Uterus (tissue), 4 donors: Measurements from ENCODE around the gene PFN4. TPM values are rescaled to one million over a fixed set of nuclear protein-coding genes. Genes with fewer than 3 reads are reported as not detected.
A peak's percentile ranks its signal among the peaks of the same experiment; 100 is the strongest.

Experiments used
- DNase-seq, 2 donors: peaks; one replicate each; pipeline ENCODE4 v3.0.0-alpha.2; 2019 to 2020
- H3K27ac ChIP-seq, 2 donors: fragments of 200-600 bp; sonication (generic); 1 replicate in 1 of 2; 2 replicates in 1 of 2; pipeline ENCODE4 v1.5.1; 2016 to 2018
- H3K27me3 ChIP-seq, 2 donors: fragments of 200-600 bp; sonication (generic); one replicate each; pipeline ENCODE4 v1.5.1; 2018 to 2019; ENCODE audit warnings: control low read depth in 1 of 2
- H3K36me3 ChIP-seq, 2 donors: fragments of 200-600 bp; sonication (generic); one replicate each; pipeline ENCODE4 v1.5.1; 2019; ENCODE audit warnings: control low read depth in 1 of 2
- H3K4me1 ChIP-seq, 2 donors: fragments of 200-600 bp; sonication (generic); one replicate each; pipeline ENCODE4 v1.5.1; 2018 to 2019; ENCODE audit warnings: control low read depth in 1 of 2
- H3K4me3 ChIP-seq, 2 donors: fragments of 200-600 bp; sonication (generic); 1 replicate in 1 of 2; 2 replicates in 1 of 2; pipeline ENCODE4 v1.5.1; 2018 to 2019; ENCODE audit warnings: mild to moderate bottlenecking in 1 of 2
- H3K9me3 ChIP-seq, 2 donors: fragments of 200-600 bp; sonication (generic); one replicate each; pipeline ENCODE4 v1.5.1; 2019; ENCODE audit warnings: control low read depth in 1 of 2
- POLR2A ChIP-seq, 2 donors: fragments of 450-650 bp; IDR thresholded peaks; one replicate each; pipeline ENCODE4 v1.6.1; 2016; ENCODE audit warnings: antibody characterized with exemption in 2 of 2, mild to moderate bottlenecking in 1 of 2, moderate library complexity in 1 of 2
- intact Hi-C: fragments of 100-400 bp; cut with DNase I; formaldehyde crosslinking; loops from one replicate; pipeline ENCODE4 v1.15.1; 2023; ENCODE audit warnings: low total_unique reads
- total RNA-seq, 4 donors: library from RNA; depleted of rRNA in 3 of 4; stranded (reverse); fragments of >200 nt in 3 of 4; gene quantifications; one replicate each; pipeline versions ENCODE4 v1.1.0 to v1.2.4, GENCODE V29; 2014 to 2023
- TF ChIP-seq, protein P1 (sequence below), 4 experiments: fragments of 200-600 bp in 2 of 4; fragments of 450-650 bp in 2 of 4; sonication (generic) in 2 of 4; IDR thresholded peaks; one replicate each; pipeline ENCODE4 v1.5.1; 2016 to 2019; ENCODE audit warnings: antibody characterized with exemption in 4 of 4, mild to moderate bottlenecking in 2 of 4, moderate library complexity in 1 of 4
- donor health status: DM: yes; HTN: yes; CAD: no.

The PFN4 gene, protein sequence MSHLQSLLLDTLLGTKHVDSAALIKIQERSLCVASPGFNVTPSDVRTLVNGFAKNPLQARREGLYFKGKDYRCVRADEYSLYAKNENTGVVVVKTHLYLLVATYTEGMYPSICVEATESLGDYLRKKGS
- 1 to 10 TPM in 1 of 4 donors, under 1 TPM in 1, not detected in 2; 0.95 to 2.0 TPM for total RNA-seq

DNA sequence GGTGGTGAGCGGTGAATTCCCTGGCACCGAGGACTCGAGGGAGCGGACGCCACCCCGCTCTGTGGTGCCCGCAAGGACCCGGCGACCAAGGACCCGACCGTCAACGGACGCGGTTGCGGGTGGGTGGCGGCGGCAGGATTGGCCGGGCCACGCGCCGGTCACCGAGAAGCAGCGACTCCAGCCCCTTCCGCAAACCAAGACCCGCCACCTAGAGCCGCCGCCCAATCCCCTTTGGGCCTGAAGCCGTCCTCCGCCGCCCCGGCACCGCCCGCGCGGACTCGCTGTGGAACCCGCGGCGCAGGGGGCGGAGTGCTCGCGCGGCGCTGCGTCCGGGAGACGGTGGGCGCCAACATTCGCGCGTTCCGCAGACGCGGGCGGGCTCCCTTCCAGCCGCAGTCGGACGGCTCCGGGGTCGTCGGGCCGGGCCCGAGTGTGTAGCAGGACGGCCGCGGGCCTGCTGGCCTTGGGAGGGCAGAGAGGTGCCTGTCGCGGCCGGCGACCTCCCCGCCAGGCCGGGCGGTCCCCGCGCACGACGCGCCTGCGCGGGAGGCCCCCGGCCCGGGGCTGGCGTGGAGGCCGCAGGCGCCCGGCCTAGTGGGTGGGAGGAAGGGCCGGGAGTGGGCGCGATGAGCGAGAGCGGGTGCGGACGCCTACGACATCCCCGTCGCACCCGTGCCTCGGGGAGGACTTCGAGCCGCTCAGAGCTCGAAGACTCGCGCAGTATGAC, at the start of gene PFN4, which contains the start of gene FAM228B:
Gene PFN4 (minus strand): TSS at position 140 of the 727 bp plus-strand sequence. CDS start 799 bp downstream, outside the sequence.
Gene FAM228B (plus strand): TSS at position 275 of the 727 bp plus-strand sequence. CDS start 893 bp downstream, outside the sequence.
- TF ChIP-seq, protein P1, sequence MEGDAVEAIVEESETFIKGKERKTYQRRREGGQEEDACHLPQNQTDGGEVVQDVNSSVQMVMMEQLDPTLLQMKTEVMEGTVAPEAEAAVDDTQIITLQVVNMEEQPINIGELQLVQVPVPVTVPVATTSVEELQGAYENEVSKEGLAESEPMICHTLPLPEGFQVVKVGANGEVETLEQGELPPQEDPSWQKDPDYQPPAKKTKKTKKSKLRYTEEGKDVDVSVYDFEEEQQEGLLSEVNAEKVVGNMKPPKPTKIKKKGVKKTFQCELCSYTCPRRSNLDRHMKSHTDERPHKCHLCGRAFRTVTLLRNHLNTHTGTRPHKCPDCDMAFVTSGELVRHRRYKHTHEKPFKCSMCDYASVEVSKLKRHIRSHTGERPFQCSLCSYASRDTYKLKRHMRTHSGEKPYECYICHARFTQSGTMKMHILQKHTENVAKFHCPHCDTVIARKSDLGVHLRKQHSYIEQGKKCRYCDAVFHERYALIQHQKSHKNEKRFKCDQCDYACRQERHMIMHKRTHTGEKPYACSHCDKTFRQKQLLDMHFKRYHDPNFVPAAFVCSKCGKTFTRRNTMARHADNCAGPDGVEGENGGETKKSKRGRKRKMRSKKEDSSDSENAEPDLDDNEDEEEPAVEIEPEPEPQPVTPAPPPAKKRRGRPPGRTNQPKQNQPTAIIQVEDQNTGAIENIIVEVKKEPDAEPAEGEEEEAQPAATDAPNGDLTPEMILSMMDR (IDR thresholded peaks at IDR 0.05), result peak in 1 of 4 experiments; percentile 16
- peak; percentile 61 to 91 for TF ChIP-seq POLR2A (IDR thresholded peaks at IDR 0.05)
- Histone ChIP-seq H3K36me3 (no peaks in the 10 kb centered on the region), H3K27ac (peak within 1 kb of the TSS; percentile 92 to 97), H3K4me1 (peaks cover 0 to 4% of the 10 kb centered on the region in 2 donors), H3K9me3 (no peaks in the 10 kb centered on the region), H3K4me3 (peak within 1 kb of the TSS; percentile 73 to 84), H3K27me3 (no peaks in the 10 kb centered on the region)
- DNase-seq, result peak; percentile 87 to 88
- intact Hi-C loops, result no loop called here

DNA sequence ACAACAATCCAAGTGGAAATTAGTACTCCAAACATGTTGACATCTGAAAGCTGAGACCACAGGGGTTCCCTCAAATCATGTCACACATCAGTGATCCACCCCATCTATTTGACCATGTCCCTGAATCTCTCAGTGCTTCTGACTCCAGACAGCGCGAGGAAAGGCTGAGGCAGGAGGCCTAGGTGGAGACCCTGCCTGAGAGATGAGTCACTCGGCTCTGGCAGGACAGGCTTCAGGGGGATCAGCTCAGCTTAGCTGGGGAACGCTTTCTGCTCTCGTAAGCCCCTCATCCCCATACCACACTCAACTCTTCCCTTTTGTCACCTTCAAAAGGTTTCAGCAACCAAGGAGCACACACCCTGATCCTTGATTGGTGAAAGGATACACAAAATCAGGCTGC, 45.9 kb upstream of the PFN4 start:
- intact Hi-C loops, result no loop called here
- no peaks in the 10 kb centered on the region for H3K27me3 ChIP-seq
- no peak overlapping the region for H3K27ac ChIP-seq
- TF ChIP-seq, protein P1 (IDR thresholded peaks at IDR 0.05), result no peak
- no peak for TF ChIP-seq POLR2A (IDR thresholded peaks at IDR 0.05)
- no peak for DNase-seq
- H3K36me3 ChIP-seq, result no peaks in the 10 kb centered on the region
- no peaks in the 10 kb centered on the region for H3K9me3 ChIP-seq
- no peaks in the 10 kb centered on the region for H3K4me1 ChIP-seq
- no peak overlapping the region for H3K4me3 ChIP-seq

DNA sequence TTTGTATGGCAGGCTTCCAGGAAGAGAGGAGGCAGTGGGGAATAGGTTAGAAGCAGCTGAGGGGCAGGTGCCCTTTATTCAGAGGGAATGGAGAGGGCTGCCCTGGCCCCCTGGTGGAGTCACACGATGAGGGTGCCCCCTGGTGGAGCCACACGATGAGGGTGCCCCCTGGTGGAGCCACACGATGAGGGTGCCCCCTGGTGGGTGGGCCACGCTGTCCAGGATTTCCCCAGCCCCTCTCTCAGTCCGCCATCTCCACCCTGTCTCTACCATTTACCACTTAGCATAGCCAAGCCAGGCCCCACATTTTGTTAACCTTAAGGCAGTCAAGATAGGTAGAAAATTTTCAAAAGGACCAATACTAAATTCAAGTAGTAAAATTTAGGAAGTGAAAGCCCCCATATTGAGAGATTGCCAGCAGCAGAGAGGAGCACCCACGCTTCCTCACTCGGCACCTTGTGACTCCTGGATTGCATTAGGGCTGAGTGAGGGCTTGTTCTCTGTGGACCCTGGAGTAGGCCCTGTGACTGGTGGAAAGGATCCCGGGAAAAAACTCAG, 41.4 kb upstream of the PFN4 start:
- Histone ChIP-seq H3K36me3 (no peaks in the 10 kb centered on the region), H3K9me3 (peaks cover 0 to 9% of the 10 kb centered on the region in 2 donors), H3K27ac (no peak overlapping the region), H3K4me3 (no peak overlapping the region), H3K27me3 (no peaks in the 10 kb centered on the region), H3K4me1 (no peaks in the 10 kb centered on the region)
- intact Hi-C loops, result no loop called here
- TF ChIP-seq, protein P1 (IDR thresholded peaks at IDR 0.05), result peak; percentile 7 to 60 (median 16)
- no peak for TF ChIP-seq POLR2A (IDR thresholded peaks at IDR 0.05)
- DNase-seq, result no peak

DNA sequence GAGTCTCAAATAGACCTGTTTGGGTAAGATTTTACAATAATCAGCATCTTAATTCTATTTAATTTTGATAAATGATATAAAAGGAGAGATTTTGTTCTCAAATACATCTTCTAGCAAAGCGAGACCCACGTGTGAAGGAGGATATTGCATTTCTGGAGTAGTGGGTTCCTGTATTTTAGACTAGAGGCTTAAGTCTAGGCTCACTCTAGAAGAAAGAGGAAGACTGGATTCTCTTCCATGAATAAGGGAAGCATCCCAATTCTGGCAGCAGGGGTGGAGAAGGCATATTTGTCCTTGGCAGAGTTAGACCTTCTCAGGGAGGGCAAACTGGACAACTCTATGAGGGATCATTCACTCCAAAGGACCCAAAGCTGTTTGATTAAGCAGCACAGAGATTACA, 40.5 kb upstream of the PFN4 start:
- intact Hi-C loops, result no loop called here
- H3K4me3 ChIP-seq, result no peak overlapping the region
- H3K27ac ChIP-seq, result no peak overlapping the region
- H3K4me1 ChIP-seq, result no peaks in the 10 kb centered on the region
- no peaks in the 10 kb centered on the region for H3K27me3 ChIP-seq
- TF ChIP-seq, protein P1 (IDR thresholded peaks at IDR 0.05), result no peak
- TF ChIP-seq POLR2A (IDR thresholded peaks at IDR 0.05), result no peak
- peaks cover 0 to 9% of the 10 kb centered on the region in 2 donors for H3K9me3 ChIP-seq
- H3K36me3 ChIP-seq, result no peaks in the 10 kb centered on the region
- DNase-seq, result no peak

DNA sequence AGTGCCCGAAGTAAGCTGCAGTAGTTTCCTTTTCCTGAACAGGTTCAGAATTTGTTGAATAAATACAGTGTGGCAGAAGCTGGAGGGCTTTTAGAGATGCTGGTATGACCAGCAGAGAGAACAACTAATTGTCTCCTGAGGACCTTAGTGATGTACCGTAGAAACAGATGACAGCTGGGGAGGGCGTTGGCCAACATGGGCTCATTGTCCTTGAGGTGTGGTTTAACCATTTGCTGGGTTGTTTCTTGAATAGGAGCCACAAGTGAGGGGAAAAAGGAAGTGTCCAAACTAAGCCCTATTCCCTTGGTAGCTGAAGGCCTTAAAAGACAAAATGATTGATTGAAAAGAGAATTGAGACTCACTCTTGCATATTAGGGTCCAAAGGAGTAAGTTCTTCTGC, 40.1 kb upstream of the PFN4 start:
- no peaks in the 10 kb centered on the region for H3K27me3 ChIP-seq
- no peak for TF ChIP-seq POLR2A (IDR thresholded peaks at IDR 0.05)
- TF ChIP-seq, protein P1 (IDR thresholded peaks at IDR 0.05), result no peak
- H3K27ac ChIP-seq, result no peak overlapping the region
- H3K9me3 ChIP-seq, result peaks cover 0 to 9% of the 10 kb centered on the region in 2 donors
- H3K4me3 ChIP-seq, result no peak overlapping the region
- no peaks in the 10 kb centered on the region for H3K36me3 ChIP-seq
- intact Hi-C loops, result no loop called here
- DNase-seq, result no peak
- no peaks in the 10 kb centered on the region for H3K4me1 ChIP-seq
